Liver (tissue), 3 donors: Measurements from ENCODE around the gene EGFR.

ENCODE experiments used
- GABPA ChIP-seq, 2 donors: IDR thresholded peaks in 1 of 2; conservative IDR thresholded peaks in 1 of 2; 2 replicates each; pipeline ENCODE4 v1.6.1; 2016; ENCODE audit warnings: antibody characterized with exemption in 2 of 2, mild to moderate bottlenecking in 1 of 2, moderate library complexity in 1 of 2
- TF ChIP-seq, protein P1 (sequence below): fragments of 150-350 bp; IDR thresholded peaks from 2 replicates; pipeline ENCODE4 v1.5.1; 2017; ENCODE audit warnings: improper control_type of control experiment, low read depth, low read length; ENCODE audit not compliant: missing input control
- TF ChIP-seq, protein P2 (sequence below): IDR thresholded peaks from 2 replicates; pipeline ENCODE4 v1.6.1; 2016; ENCODE audit warnings: antibody characterized with exemption
- donor health status: healthy.
- donor health status: healthy.

DNA sequence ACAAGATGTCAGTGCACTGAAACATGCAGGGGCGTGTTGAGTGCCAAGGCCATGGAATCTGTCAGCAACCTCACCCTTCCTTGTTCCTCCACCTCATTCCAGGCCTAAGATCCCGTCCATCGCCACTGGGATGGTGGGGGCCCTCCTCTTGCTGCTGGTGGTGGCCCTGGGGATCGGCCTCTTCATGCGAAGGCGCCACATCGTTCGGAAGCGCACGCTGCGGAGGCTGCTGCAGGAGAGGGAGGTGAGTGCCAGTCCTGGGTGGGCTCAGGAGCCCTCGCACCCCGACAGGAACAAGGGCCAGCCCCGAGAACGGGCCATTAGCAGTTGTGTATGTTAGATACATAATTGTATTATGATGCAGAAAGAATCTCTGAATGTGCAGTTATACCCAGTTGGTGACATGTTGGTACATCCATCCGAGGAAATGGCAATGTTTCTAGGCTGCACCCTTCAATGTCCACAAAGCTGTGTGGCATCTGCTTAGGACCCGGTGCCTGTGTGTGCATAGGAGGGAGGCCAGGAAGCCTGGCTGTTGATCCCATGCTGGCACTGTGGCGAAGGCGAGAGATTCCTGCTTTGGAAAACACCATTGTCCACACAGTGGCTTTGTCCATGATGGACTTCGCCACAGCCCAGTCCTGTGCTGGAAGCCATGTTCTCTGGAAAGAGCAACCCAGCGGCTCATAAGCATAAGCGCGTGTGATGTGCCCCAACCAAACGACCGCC is 154.2 kb downstream of the EGFR start:
- TF ChIP-seq, protein P1, sequence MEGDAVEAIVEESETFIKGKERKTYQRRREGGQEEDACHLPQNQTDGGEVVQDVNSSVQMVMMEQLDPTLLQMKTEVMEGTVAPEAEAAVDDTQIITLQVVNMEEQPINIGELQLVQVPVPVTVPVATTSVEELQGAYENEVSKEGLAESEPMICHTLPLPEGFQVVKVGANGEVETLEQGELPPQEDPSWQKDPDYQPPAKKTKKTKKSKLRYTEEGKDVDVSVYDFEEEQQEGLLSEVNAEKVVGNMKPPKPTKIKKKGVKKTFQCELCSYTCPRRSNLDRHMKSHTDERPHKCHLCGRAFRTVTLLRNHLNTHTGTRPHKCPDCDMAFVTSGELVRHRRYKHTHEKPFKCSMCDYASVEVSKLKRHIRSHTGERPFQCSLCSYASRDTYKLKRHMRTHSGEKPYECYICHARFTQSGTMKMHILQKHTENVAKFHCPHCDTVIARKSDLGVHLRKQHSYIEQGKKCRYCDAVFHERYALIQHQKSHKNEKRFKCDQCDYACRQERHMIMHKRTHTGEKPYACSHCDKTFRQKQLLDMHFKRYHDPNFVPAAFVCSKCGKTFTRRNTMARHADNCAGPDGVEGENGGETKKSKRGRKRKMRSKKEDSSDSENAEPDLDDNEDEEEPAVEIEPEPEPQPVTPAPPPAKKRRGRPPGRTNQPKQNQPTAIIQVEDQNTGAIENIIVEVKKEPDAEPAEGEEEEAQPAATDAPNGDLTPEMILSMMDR = no peak
- TF ChIP-seq GABPA (IDR thresholded peaks at IDR 0.05 in 1 of 2, conservative IDR thresholded peaks at IDR 0.05 in 1 of 2) = no peak
- TF ChIP-seq, protein P2, sequence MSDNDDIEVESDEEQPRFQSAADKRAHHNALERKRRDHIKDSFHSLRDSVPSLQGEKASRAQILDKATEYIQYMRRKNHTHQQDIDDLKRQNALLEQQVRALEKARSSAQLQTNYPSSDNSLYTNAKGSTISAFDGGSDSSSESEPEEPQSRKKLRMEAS = no peak
